ENCODE data around the gene KRT75. TPM values are rescaled to one million over a fixed set of nuclear protein-coding genes. Genes with fewer than 3 reads are reported as not detected.
"Not testable (repeated sequence)": the region's sequence is repeated elsewhere in the genome, so short reads cannot be mapped to it uniquely, and the experiment has no call there.

KRT75 gene
- not detected for total RNA-seq
- long read RNA-seq = 0 reads

DNA sequence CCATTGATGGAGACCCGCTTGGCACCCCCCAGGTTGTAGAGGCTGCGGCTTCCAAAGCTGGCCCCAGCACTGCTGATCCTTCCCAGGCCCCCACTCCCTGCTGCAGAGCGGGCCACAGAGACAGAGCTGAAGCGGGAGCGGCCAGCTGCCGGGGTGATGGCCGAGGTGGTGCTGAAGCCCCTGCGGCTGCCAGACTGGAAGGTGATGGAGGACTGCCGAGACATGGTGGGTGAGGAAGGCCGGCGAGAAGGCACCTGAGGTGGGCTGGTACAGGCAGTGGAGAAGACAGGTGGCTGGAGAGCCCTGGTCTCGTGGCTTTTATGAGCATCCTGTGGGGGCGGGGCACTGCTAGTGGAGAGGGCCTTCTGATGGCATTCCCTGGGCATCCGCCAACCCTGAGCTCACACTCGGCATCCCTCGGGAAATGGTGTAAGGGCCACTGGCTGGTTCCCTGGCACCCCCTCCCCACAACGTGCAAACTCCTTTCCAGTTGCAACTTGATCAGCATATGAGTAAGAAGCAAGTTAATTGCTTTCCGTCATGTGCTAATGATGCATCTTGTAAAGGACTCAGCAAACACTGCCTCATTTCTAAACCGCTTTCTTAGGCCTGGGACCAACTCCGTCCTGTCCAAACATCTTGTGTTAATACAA, at the start of gene KRT75:
TSS of gene KRT75 (minus strand) at position 291 of the 653 bp plus-strand sequence. CDS start at position 224, 67 bp downstream.
- DNase-seq (no peak), ATAC-seq (ENCODE audit: poor library complexity) (no peak)
- intact Hi-C loops (cut with DNase I) = no loop called here

DNA sequence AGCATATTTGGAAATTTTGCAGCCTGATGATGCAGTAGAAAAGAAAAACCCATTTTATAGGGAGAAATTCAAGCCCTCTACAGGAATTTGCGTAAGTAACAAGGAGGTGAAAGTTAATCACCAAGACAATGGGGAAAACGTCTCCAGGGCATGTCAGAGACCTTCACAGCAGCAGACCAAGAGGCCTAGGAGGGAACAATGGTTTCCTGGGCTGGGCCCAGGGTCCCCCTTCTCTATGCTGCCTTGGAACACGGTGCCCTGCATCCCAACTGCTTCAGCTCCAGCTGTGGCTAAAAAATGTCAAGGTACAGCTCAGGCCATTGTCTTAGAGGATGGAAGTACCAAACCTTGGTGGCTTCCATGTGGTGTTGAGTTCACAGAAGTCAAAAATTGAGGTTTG, 45.9 kb upstream of the KRT75 start:
- intact Hi-C loops (cut with DNase I) = no loop called here
- no peak for DNase-seq
- no peak for ATAC-seq (ENCODE audit: poor library complexity)

DNA sequence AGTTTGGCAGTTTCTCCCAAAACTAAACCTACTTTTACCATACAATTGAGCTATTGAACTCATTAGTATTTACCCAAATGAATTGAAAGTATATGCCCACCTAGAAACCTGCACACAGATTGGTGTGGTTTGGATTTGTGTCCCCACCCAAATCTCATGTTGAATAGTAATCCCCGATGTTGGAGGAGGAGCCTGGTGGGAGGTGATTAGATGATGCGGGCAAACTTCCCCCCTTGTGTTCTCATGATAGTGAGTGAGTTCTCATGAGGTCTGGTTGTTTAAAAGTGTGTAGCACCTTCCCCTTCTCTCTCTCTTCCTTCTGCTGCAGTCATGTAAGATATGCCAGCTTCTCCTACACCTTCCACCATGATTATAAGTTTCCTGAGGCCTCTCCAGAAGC, 43.5 kb upstream of the KRT75 start:
- no peak for ATAC-seq (ENCODE audit: poor library complexity)
- no peak for DNase-seq
- intact Hi-C loops (cut with DNase I) = no loop called here

DNA sequence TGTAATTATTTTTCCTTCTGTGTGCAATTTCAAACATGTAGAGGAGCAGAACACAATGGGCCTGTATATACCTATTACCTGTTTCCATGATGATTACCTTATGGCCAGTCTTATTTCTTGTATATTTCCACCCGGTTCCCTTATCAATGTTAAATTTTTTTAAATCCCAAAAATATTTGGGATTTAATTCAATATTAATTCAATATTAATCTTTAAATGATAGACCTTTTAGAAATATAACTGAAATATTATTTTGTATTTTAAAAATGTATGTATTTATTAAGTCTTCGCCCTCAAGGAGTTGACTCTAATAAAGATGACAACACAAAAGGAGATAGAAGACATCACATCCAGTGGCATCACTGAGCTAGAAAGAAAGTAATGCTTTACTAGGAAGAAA, 40.0 kb upstream of the KRT75 start:
- DNase-seq = no peak

DNA sequence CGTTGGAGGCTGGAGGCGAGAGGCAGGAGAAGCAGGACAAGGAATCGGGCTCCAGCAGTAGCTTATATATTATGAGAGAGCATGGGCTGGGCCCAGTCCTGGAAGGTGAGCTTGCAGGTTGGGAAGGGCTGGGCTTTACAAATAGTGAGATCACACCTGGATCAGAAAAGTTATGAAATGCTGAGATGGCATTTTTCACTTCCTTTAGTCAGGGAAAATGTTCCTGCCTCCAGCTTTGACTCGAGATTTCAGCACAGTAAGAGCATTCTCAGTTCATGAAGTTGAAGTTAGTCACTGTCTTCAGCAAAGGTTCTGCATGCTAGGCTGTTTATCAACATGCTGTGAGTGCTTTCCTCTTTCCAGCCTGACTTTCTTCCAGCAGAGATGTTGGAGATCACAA, 39.6 kb upstream of the KRT75 start, which contains the start of gene KRT6C:
TSS of gene KRT6C (minus strand) at position 38 of the 400 bp plus-strand sequence. CDS start 68 bp downstream, outside the sequence.
- ATAC-seq (ENCODE audit: poor library complexity) = no peak
- intact Hi-C loops (cut with DNase I) = no loop called here
- DNase-seq = no peak

More for the DNA sequence above, 40.0 kb upstream of the KRT75 start:
- ATAC-seq (ENCODE audit: poor library complexity) = no peak
- intact Hi-C loops (cut with DNase I) = no loop called here

DNA sequence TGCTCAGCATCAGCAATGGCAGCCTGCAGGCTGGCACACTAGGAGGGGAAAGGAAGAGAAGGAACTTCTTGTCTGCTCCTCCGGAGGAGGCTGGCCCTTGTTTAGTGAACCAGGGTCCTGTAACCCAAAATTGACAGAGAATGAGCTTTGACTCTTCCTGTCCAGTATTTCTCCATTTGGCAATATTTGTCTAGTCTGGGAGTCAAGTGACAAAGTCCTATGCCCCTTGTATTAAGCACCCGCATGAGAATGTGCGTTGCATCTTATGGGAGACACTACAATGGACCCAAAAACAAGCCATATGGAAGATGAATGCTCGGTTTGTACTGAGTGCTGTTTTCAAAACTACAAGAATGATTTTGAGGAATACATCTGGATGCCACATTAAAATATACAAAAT, 35.7 kb upstream of the KRT75 start:
- DNase-seq = no peak
- intact Hi-C loops (cut with DNase I) = no loop called here

DNA sequence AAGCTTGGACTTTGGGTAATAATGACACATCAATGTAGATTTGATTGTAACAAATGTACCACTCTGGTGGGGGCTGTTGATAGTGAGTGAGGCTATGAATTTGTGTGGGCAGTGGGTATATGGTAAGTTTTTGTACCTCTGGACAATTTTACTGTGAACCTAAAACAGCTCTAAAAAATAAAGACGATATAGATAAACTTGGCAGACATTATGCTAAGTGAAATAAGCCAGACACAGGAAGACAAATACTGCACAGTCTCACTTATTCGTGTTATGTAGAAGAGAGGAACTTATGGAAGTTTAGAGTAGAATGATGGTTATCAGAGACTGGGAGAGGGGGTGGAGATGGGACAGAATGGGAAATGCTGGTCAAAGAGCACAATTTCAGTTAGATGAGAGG, 30.7 kb upstream of the KRT75 start:
- intact Hi-C loops (cut with DNase I) = no loop called here
- no peak for ATAC-seq (ENCODE audit: poor library complexity)

More for the DNA sequence above, 35.7 kb upstream of the KRT75 start:
- ATAC-seq (ENCODE audit: poor library complexity) = no peak

DNA sequence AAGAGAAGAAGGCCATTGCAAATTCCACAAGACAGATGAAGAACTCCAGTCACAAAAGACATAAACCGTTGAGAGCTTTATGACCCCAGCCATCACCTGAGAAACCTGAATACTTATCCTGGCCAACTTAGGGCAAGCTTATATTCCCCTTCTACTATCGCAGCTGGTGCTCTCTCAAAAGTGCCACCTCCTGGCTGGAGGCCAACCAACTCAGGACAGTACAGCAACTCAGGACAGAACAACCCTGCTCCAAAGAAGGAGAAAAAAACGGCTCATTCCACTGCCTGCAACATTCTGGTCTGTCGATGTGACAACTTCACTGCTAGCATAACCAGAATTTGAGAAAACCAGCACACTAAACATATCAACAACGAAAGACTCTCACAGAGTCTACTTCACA, 27.5 kb upstream of the KRT75 start:
- intact Hi-C loops (cut with DNase I) = no loop called here
- DNase-seq (peak; percentile 58), ATAC-seq (ENCODE audit: poor library complexity) (no peak)

More for the DNA sequence above, 30.7 kb upstream of the KRT75 start:
- DNase-seq = no peak

DNA sequence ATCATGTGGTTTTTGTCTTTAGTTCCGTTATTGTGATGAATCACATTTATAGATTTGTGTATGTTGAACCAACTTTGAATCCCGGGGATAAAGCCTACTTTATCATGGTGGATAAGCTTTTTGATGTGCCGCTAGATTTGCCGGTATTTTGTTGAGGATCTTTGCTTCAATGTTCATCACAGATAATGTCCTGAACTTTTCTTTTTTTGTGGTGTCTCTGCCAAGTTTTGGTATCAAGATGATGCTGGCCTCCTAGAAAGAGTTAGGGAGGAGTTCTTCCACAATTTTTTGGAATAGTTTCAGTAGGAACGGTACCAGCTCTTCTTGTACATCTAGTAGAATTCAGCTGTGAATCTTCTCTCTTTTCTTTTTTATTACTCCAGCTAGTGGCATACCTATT, 24.7 kb upstream of the KRT75 start:
- ATAC-seq (ENCODE audit: poor library complexity) (no peak), DNase-seq (no peak)
- intact Hi-C loops (cut with DNase I) = no loop called here

DNA sequence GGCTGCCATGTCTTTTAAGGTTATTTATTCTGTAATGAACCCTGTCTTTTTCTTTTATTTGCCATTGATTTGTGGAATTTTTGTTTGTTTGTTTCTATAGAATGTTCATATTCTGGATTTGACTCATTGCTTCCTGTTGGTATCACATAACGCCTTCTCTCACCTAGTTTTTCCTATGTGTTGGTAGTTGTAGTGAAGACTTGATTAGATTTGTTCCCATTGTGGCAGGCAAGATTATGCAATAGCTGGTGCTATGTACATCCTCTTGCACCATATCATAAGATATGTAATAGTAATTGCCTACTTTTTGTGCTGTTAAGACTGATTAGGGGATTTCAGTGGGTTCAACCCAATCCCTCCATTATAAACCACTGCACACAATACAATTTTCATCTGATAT, 21.6 kb upstream of the KRT75 start:
- no peak for ATAC-seq (ENCODE audit: poor library complexity)
- no peak for DNase-seq
- intact Hi-C loops (cut with DNase I) = no loop called here

DNA sequence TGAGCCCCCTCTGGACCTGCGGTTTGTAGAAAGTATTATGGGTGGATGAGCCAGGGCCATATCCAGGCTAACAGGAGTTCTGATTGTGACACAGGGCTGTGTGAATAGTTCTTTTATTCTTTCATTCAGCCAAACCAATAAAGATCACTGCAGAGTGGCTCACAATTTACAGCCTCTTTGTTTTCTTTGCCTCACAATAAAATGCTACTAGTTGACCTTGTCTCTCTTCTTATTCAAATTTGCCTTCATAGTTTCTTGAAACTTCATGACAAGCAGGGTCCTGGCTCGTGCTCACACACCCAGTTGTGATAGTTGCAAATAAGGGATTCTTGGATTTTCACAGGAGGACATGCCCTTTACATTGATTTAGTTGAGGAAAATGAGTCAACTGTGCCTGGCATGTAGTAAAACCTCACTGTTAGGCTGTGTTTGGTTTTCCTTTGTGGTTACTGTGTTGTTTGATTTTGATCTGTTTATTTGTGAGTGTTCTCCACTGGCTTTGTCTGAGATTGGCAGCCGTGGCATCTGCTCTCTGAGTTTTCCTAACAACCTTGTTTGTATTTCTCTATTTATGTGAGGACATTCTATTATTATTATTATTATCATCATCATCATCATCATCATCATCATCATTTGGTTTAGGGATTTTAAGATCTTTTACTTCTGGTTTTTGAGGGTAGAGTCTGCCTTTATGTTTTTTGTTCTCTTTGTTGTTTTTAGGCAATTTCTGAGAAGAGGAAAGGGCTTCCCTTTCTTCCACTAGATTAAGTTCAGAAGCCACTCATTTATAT, 20.4 kb upstream of the KRT75 start:
- intact Hi-C loops (cut with DNase I) = no loop called here
- DNase-seq (no peak), ATAC-seq (ENCODE audit: poor library complexity) (no peak)

DNA sequence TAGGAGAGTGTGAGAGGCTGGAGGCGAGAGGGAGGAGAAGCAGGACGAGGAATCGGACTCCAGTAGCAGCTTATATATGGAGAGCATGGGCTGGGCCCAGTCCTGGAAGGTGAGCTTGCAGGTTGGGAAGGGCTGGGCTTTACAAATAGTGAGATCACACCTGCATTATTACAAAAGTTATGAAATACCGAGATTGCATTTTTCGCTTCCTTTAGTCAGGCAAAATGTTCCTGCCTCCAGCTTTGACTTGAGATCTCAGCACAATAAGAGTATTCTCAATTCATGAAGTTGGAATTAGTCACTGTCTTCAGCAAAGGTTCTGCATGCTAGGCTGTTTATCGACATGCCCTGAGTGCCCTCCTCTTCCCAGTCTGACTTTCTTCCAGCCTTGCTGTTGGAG, 17.9 kb upstream of the KRT75 start, which contains the start of gene KRT6B:
TSS of gene KRT6B (minus strand) at position 46 of the 400 bp plus-strand sequence. CDS start 68 bp downstream, outside the sequence.
- intact Hi-C loops (cut with DNase I) = no loop called here
- DNase-seq (no peak), ATAC-seq (ENCODE audit: poor library complexity) (no peak)

DNA sequence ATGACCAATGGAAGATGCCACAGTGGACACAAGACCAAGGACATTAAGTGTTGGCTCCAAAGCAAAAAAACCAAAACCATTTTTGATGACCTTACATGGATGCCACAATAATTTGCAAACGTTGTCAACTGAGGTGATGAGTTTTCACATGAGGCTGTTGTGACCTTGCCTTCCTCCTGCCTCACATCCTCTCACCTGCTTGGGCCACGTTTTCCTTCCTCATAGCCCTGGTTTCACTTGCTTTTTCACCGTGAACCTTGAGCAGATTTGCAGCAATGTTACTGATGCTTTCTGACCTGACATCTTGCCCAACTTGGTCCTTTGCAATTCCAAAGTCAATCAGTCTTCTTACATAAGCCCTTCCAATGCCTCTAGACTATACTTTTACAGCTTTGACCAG, 14.1 kb upstream of the KRT75 start:
- ATAC-seq (ENCODE audit: poor library complexity) (no peak), DNase-seq (no peak)
- intact Hi-C loops (cut with DNase I) = no loop called here

DNA sequence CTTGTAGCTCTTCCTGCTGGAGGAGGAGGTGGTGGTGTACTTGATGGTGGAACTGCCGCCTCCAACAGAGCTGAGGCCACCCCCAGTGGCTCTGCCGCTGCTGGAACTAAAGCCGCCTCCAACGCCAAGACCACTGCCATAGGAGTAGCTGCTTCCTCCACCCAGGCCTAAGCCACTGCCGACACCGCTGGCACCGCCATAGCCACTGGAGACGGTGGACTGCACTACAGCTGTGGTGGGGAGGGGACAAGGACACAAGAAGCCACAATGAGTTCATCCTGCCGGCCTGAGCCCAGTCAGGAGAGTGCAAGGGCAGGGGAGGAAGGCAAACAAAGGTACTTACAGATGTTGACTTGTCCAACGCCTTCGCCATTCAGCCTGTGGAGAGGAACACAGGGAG, 13.0 kb upstream of the KRT75 start:
- intact Hi-C loops (cut with DNase I); DNase-seq; ATAC-seq (ENCODE audit: poor library complexity): not testable (repeated sequence)

DNA sequence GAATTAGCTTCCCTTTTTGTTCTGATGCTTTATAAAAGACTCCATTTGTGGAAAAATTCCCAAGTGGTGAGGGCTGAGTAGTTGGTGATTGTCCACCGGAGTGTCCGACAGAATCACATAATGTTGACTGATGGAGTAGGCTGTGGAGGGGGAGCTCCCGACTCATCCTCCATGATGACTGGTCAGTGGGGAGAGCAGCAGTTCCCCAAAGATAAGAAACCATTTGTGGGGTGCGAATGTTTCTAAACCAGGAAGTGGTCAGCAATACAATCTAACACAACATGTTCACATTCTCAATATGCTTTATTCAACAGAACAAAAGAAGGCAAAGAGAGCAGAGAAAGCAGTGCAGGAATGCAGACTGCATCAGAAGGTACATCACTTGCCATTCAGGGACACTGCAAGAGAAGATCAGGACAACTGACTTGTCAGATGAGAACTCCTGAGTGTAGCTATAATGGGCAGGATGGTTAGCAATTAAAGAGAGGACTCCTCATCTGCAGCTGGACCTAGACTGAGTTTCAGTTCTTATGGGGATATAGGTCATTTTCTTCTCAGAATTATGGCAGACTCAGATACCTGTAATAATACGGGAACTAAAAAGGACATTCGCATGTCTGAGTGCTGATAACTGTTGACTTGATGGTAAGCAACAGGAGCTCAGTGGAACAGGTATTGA, 12.3 kb upstream of the KRT75 start:
- intact Hi-C loops (cut with DNase I) = no loop called here
- no peak for ATAC-seq (ENCODE audit: poor library complexity)
- no peak for DNase-seq

DNA sequence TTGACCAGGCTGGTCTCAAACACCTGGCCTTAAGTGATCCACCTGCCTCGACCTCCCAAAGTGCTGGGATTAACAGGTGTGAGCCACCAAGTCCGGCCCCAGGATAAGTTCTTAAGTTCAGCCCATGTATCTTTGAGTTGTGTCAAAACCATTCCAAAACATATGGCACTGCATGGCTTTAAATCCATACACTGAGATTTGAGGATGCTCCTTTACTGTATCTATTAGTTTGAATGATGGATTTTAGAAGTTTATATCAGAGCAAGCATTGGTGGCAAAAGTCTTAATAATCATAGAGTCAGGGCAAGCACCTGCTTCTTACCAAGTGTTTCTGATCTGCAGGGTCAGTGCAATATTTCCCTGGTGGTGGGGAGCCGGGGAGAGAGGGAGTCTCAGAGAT, 11.7 kb upstream of the KRT75 start:
- DNase-seq (no peak), ATAC-seq (ENCODE audit: poor library complexity) (no peak)
- intact Hi-C loops (cut with DNase I) = no loop called here

DNA sequence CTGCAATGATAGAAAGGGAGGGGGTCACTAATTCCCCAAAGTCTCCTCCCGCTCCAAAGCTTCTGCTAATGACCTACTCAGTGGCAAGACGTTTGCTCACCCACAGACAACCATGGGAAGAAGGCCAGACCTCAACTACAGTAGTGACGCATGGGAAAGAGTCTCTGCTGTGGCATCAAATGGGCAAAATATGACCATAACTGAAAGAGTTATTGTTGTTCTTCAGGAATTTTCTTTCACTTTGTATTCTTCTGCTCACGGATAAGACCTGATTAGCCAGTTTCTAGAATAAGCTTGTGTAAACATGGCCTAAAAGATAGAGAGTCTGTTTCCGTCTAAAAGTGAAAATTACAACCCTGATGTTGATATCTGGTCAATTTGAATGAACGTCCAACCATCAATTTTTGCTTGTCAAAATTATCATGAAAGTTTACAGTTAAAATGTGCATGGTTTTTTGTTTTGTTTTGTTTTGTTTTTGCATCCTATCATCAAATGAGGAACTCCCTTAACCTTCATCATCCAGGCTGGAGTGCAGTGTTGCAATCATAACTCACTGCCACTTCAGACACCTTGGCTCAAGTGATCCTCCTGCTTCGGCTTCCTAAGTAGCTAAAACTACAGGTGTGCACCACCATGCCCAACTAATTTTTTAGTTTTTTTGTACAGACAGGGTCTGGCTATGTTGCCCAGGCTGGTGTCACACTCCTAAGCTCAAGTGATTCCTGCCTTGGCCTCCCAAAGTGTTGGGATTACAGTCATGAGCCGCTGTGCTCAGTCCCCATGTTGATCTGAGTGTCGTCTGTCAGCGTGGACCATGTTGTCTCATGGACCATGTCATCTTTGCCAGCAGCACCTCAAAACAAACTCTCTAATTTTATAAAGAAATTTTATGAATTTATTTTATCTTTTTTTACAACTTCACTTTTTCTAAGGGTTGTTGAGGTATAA, 10.8 kb upstream of the KRT75 start:
- intact Hi-C loops (cut with DNase I) = no loop called here
- ATAC-seq (ENCODE audit: poor library complexity) (no peak), DNase-seq (no peak)

DNA sequence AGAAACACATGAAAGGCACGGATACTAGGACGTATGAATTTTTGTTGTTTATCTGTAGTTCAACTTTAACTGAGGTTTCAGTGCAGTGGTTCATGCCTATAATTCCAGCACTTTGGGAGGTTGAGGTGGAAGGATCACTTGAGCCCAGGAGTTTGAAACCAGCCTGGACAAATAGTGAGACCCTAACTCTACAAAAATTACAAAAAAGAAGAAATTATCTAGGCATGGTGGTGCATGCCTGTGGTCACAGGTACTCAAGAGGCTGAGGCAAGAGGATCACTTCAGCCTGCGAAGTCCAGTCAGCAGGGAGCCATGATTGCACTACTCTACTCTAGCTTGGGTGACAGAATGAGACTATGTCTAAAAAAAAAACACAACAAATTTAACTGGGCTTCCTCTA, 9.8 kb upstream of the KRT75 start:
- DNase-seq = no peak
- ATAC-seq (ENCODE audit: poor library complexity) = no peak
- intact Hi-C loops (cut with DNase I) = no loop called here

Data from Right ventricle myocardium superior (tissue), 1 donor.